Measurements from ENCODE around the gene MBD3L1. TPM values are rescaled to one million over a fixed set of nuclear protein-coding genes. Genes with fewer than 3 reads are reported as not detected.

The MBD3L1 gene
- total RNA-seq, 1 donor from 2014 or later: not detected

GRCh38 chr19:8881512-8881911, 49.3 kb downstream of the MBD3L1 start:
- no peak for DNase-seq

DNA sequence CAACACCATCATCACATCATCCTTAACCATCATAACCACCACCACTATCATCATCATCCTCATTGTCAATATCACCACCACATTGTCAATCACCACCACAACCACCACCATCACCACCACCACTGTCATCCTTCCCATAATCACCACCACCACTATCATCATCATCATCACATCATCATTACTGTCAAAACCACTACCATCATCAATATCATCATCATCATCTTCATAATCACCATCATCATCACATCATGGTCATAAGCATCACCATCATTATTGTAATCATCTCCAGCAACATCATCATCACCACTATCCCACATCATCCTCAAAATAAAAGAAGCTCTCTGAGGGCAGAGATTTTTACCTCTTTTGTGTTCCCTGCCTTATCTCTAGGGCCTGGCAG, 52.2 kb downstream of the MBD3L1 start:
- DNase-seq: no peak

GRCh38 chr19:8887364-8887763, 55.2 kb downstream of the MBD3L1 start:
- DNase-seq: no peak

- DNase-seq: no peak
Measured at GRCh38 chr19:8890260-8890659, 58.1 kb downstream of the MBD3L1 start.

Other genes with a start within 250 kb of the MBD3L1 start
- gene ADAMTS10, start 221.7 kb upstream of the MBD3L1 start, total RNA-seq: 4.8 and 13.8 TPM in 2 replicates
- not detected in 2 replicates for gene NFILZ, start 201.7 kb upstream of the MBD3L1 start, total RNA-seq
- not detected in 2 replicates for gene ACTL9, start 133.6 kb upstream of the MBD3L1 start, total RNA-seq
- gene OR2Z1, start 110.7 kb upstream of the MBD3L1 start, total RNA-seq: not detected in 2 replicates
- 1.8 and 5.1 TPM in 2 replicates for gene ZNF558, start 73 bp upstream of the MBD3L1 start, total RNA-seq
- gene MUC16, start 178.0 kb downstream of the MBD3L1 start, total RNA-seq: under 0.01 TPM in 1 of 2 replicates, not detected in the other

Data from dermis blood vessel endothelial cell (primary cell).